DMS79 treated with DMSO at 0.1 percent for 48 hours (cell line): ENCODE results near the gene DYRK1A.
"Not testable (repeated sequence)": the region's sequence is repeated elsewhere in the genome, so short reads cannot be mapped to it uniquely, and the experiment has no call there.

Source experiments
- DNase-seq: peaks from one replicate; lab custom pipeline; 2025; lab: John Stamatoyannopoulos, UW

DYRK1A gene

GRCh38 chr21:37366482-37367316, at the start of gene DYRK1A:
Gene DYRK1A (plus strand): TSS chr21:37366773. CDS start chr21:37420375, 53,602 bp downstream.
- DNase-seq, result peak; percentile 95

- no peak for DNase-seq
Measured at GRCh38 chr21:37319551-37319950, 47.0 kb upstream of the DYRK1A start.

- DNase-seq, result no peak
Measured at GRCh38 chr21:37322084-37322483, 44.5 kb upstream of the DYRK1A start.

DNA sequence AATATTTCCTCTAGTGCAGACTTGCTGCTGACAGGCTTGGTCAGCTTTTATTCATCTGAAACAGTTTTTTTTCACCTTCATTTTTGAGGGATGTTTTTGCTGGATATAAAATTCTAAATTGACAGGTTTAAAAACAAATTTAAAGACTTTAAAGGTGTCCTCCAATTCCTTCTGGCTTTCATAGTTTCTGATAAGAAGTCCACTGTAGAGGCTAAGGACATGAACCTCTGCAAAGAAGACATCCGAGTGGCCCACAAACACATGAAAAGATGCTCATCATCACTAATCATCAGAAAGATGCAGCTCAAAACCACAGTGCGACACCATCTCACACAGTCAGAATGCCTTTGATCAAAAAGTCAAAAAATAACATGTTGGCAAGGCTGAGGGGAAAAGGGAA, 42.0 kb upstream of the DYRK1A start:
- DNase-seq, result no peak

DNA sequence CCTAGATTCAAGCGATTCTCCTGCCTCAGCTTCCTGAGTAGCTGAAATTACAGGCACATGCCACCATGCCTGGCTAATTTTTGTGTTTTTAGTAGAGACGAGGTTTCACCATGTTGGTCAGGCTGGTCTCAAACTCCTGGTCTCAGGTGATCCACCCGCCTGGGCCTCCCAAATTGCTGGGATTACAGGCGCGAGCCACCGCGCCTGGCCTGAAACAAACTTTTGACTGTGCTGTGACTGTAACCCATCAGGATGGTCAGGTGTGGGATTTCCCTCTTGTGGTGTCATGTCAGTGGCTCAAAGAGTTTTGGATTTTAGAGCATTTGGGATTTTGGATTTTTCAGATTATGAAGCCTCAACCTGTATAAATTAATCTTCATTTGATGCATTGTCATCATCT, 38.4 kb upstream of the DYRK1A start:
- DNase-seq, result not testable (repeated sequence)

DNA sequence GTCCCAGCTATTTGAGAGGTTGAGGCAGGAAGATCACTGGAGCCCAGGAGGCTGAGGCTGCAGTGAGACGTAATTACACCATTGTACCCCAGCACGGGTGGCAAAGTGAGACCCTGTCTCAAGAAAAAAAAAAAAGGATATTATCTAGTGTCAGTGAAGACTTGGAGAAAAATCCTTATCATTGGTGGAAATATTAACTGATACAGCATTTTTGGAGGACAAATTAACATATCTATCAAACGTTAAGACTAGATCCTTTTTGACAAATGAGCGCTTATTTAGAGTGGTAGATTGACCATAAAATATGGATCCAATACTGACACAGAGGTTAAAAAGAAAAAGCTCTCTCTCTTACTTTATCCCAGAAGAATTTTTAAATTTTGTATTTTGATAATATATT, 35.2 kb upstream of the DYRK1A start:
- no peak for DNase-seq

DNA sequence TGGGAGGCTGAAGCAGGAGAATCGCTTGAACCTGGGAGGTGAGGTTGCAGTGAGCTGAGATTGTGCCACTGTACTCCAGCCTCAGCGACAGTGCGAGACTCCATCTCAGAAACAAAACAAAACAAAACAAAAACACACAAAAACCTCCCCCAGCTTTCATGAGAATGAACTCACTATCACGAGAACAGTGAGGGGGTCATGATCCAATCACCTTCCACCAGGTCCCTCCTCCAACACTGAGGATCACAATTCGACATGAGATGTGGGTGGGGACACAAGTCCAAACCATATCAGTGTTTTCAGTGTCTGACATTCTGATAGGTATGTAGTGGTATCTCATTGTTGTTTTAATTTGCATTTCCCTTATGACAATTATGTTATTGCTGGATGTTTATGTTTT, 31.5 kb upstream of the DYRK1A start:
- no peak for DNase-seq

GRCh38 chr21:37337179-37337578, 29.4 kb upstream of the DYRK1A start:
- no peak for DNase-seq

DNA sequence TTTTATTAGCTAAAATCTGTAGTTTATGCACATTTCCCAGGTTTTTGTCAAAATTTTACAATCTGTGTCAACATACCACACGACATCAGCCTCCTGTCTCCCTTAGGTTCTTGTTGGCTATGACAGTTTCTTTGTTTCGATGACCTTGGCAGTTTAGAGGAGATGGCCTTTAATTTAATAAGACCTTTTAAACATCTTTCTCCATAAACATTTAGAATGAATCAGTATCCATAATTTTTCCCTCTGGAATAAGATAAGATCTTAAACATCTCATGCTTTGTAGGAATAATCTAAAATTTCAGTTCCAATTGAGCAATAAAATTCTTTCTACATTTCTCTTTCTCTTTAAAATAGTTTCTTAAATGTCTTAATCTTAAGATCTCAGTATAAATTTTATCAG, 28.7 kb upstream of the DYRK1A start:
- DNase-seq, result no peak

DNA sequence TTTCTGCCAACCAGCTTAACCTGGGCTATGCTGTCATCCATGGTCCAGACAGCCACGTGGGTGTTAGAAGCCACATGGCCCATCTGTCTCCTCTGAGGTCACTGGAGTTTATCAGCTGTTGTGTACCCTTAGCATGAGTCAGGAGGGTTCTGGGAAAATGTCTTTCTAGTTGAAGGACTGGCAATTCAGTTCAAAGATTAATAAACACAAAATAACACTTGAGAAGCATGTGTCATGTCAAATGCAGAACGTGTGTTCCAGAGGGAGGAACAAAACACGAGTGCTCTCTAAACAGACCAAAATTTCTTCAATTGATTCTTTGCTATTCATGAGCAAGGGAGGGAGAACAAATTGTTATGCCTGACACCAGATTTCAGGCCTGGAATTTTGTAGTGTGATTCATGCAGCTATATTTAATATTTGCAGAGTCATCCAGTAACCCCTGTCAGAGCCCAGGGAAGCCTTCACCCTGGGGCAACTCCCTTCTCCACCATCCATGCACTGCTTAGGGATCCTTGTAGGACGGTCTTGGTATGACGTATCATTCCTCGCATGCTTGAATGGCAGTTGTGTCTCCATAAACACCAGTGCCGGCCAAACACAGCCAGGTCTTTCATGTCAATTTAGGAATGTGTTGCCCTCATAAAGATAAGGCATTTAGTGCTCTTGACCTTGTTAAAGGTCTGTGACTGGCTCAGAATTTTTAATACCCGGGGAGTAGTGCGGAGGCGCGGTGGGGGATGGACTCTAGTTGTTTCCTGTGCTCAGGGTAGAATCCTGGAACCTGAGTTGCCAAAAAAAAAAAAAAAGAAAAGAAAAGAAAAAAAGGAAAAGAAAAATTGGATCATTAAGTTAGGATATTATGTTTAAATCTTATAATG, 27.7 kb upstream of the DYRK1A start:
- no peak for DNase-seq

DNA sequence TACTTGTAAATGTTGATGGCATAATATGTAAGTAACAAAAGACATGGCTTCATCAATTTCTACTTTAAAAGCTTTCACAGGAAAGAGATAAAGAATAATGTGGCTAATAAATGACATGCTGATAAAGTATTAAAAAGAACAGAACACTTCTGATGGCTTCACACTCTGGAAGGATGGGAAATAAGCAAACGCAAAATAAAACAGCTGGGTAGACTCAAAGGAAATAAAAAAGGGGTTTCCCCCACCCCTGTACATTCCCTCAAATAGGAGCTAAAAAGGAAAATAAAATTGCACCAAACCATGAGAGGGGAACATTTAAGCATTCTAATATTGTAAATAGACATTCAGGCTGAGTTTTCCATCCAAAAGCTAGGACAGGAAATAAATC, 27.0 kb upstream of the DYRK1A start:
- DNase-seq, result no peak

DNA sequence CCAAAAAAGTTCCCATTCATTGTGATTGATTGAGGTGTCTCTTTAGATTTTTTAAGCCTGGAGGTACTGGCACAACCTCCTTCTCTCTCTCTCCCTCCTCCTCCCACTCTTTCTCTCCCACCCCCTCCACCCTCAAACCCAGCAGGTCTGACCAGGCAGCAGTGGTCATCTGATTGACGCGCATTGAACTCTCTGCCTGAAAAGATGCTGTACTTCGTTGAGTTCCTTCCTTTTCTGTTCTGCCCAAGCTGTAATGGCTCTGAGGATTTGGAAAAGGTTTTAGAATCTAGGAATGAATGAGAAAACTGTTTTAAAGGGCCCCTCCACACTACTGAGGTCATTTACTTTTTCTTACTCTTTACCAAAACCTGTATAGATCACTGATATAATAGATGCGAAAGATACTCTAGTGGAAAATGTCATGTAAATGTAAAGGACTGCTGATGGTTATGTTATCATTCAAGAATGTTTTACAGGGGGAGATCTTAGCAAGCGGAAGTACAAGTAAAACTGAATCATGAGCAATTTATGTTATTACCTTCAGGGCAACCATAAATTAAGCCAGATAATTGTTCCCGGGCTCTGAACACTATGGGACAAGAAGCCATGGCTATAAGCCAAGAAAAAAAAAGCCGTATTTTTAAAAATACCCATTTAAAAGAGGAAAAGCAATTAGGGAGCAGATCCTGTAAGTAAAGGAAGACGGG, 25.2 kb upstream of the DYRK1A start:
- DNase-seq, result no peak

DNA sequence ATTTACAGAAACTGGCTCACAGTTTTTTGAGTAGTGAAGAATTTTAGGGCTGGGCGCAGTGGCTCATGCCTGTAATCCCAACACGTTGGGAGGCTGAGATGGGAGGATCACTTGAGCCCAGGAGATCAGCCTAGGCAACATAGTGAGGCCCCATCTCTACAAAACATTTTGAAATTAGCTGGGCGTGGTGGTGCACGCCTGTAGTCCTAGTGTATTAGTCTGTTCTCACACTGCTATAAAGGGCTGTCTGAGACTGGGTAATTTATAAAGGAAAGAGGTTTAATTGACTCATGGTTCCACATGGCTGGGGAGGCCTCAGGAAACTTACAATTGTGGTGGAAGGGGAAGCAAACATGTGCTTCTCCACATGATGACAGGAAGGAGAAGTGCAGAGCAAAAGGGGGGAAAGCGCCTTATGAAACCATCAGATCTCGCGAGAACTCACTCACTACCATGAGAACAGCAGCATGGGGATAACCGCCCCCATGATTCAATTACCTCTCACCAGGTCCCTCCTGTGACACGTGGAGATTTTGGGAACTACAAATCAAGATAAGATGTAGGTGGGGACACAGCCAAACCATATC, 24.4 kb upstream of the DYRK1A start:
- DNase-seq, result no peak

DNA sequence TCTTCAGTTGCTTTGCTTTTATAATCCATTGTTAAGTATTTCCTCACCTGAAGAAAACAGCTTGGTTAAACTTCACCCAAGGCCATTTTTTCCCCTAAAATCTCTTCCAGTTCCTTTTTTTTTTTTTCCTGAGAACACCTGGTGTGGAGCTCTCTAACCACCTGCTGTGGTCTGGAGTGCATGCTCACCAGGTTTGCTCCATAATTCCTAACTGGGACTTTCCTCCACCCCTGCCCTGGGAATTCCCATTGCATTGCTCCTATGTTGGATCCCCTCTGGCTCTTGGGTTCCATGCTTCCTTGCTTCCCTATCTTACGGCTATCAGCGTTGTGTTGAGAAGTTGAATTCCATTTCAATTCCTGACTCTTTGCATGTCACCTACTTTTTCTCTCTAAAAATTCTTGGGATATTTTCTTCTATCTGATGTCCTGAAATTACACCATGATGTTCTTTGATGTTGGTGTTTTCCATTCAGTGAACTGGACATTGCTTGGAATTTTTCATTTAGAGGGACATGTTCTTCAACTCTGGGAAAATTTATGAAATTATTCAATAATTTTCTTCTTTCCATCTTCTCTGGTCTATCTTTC, 19.6 kb upstream of the DYRK1A start:
- no peak for DNase-seq

- no peak for DNase-seq
Measured at GRCh38 chr21:37348664-37349063, 17.9 kb upstream of the DYRK1A start.

GRCh38 chr21:37350472-37350871, 16.1 kb upstream of the DYRK1A start:
- no peak for DNase-seq

- DNase-seq, result no peak
Measured at GRCh38 chr21:37356706-37357105, 9.9 kb upstream of the DYRK1A start.

- no peak for DNase-seq
Measured at GRCh38 chr21:37357691-37358090, 8.9 kb upstream of the DYRK1A start.

GRCh38 chr21:37358397-37358796, 8.2 kb upstream of the DYRK1A start:
- no peak for DNase-seq

DNA sequence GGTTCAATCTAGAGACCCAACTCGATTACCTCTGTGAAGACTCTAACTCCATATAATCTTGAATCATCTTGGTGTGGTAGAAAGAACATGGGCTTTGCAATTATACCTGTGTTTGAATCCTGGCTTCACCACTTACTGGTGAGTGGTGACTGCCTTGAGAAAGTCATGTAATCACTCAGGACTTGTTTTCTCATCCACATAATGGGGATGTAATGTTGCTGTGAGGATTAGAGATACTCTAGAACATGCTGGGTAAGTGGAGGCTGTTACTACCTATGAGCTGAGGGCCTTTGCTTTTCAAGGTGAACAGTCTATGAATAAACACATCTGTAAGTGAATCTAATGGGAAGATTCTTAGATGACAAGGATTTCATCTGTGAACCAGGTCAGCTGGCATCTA, 2.6 kb upstream of the DYRK1A start:
- DNase-seq, result no peak

DNA sequence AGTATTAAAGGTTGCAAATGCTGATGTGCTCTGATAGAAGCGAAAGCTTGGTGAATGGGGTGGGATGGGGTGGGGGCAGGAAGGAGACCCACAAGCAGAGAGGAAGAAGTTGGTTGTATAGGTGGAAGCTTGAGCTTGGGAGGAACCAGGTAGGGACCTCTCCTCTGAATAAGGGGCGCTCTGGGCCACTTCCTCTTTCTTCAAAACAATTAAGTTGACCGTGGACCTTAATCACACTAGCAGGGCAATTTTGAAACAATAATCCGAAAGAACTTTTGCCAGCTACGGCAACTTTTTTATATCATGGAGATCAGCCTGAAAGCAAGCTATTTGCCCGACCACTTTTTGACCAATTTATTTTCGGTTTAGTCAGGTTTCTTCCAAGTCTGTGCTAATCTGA, 1.9 kb upstream of the DYRK1A start:
- DNase-seq, result no peak
